HG02623 (cell line): ENCODE results near the gene TAGLN.
"Not testable (repeated sequence)": the region's sequence is repeated elsewhere in the genome, so short reads cannot be mapped to it uniquely, and the experiment has no call there.

Experiments used
- ATAC-seq: cut with Tn5 transposase; IDR thresholded peaks from one replicate; pipeline ENCODE4 v1.9.1; 2021; ENCODE audit warnings: moderate library complexity; ENCODE audit not compliant: unreplicated experiment

TAGLN gene

GRCh38 chr11:117180661-117181585, 18.2 kb upstream of the TAGLN start:
- ATAC-seq, result no peak

GRCh38 chr11:117181586-117182550, 17.3 kb upstream of the TAGLN start:
- no peak for ATAC-seq

- no peak for ATAC-seq
Measured at GRCh38 chr11:117182551-117182935, 16.6 kb upstream of the TAGLN start.

- not testable (repeated sequence) for ATAC-seq
Measured at GRCh38 chr11:117183178-117183577, 16.0 kb upstream of the TAGLN start.

GRCh38 chr11:117183724-117184349, 15.3 kb upstream of the TAGLN start:
- no peak for ATAC-seq

GRCh38 chr11:117185736-117186430, 13.3 kb upstream of the TAGLN start:
- ATAC-seq, result no peak

- no peak for ATAC-seq
Measured at GRCh38 chr11:117186431-117186761, 12.8 kb upstream of the TAGLN start.

- no peak for ATAC-seq
Measured at GRCh38 chr11:117187007-117187406, 12.2 kb upstream of the TAGLN start.

GRCh38 chr11:117187428-117187798, 11.8 kb upstream of the TAGLN start:
- no peak for ATAC-seq

- no peak for ATAC-seq
Measured at GRCh38 chr11:117187799-117188481, 11.2 kb upstream of the TAGLN start.

GRCh38 chr11:117188620-117189081, 10.5 kb upstream of the TAGLN start:
- ATAC-seq, result no peak

- ATAC-seq, result no peak
Measured at GRCh38 chr11:117189191-117189940, 9.8 kb upstream of the TAGLN start.

- no peak for ATAC-seq
Measured at GRCh38 chr11:117189941-117190544, 9.1 kb upstream of the TAGLN start.

GRCh38 chr11:117191680-117192400, 7.3 kb upstream of the TAGLN start:
- ATAC-seq, result no peak

GRCh38 chr11:117192401-117192875, 6.7 kb upstream of the TAGLN start:
- no peak for ATAC-seq

GRCh38 chr11:117193130-117194020, 5.8 kb upstream of the TAGLN start:
- ATAC-seq, result no peak

GRCh38 chr11:117194267-117194666, 4.9 kb upstream of the TAGLN start:
- no peak for ATAC-seq
